ENCODE results near the gene STH. TPM values are rescaled to one million over a fixed set of nuclear protein-coding genes. Genes with fewer than 3 reads are reported as not detected.

Gene STH
- total and polyA plus RNA-seq, 10 of the 15 experiments (the other 5 are each of a cell fraction or from before 2014, with no cell fraction given): not detected

DNA sequence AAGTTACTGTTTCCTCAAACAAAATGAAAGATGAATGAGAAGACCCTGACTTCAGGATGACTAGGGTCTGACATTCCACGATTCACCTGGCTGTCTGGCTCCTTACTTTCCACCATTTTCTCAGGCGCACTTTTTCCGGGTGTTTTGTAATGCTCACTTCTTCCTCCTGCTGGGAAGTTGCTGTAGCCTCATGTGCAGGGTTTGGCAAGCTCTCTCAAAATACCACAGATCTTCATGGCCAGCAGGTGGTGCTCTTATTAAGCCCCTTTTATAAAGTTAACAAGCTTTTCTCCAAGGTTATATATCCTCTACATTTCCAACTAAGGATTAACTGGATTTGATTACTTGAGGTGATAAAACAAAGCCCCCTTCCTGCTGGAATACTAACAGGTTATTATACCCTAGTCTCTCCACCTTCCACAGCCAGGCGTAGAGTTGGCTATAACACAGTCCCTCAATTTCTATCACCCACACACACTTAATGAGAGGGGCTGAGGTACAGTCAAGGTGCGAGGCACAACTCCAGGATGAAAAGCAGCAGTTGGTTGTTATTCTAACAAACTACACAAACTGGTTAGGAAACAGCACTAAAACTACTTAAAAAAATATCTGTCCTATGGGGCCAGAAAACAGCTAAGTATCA, 45.4 kb downstream of the STH start (continued):
- TF ChIP-seq PRDM15 (CRISPR knock-in tag; IDR thresholded peaks at IDR 0.05) (no peak), RAD21 (IDR thresholded peaks at IDR 0.05; ENCODE audit: insufficient read depth, low read depth, low read length) (peak; percentile 75)
- TF ChIP-seq, protein P1, sequence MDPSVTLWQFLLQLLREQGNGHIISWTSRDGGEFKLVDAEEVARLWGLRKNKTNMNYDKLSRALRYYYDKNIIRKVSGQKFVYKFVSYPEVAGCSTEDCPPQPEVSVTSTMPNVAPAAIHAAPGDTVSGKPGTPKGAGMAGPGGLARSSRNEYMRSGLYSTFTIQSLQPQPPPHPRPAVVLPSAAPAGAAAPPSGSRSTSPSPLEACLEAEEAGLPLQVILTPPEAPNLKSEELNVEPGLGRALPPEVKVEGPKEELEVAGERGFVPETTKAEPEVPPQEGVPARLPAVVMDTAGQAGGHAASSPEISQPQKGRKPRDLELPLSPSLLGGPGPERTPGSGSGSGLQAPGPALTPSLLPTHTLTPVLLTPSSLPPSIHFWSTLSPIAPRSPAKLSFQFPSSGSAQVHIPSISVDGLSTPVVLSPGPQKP (IDR thresholded peaks at IDR 0.05; ENCODE audit: low read depth, low read length): no peak

DNA sequence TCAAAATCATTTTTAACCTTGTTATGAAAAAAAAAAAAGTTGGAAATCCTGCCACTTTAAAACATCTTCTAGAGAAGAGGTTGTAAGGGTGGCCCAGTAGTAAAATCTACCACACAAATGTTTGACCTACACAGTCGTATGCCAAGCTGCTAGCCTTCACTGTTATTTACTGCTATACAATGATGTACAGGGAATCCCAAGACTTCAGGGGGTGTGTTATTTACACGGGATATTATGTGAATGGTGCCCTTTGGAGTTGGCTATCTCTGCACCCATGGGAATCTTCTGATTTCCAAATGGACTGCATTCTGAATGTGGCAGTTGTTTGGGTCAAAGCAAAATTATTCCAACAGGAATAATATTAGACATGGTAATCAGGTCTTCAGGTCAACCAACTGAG, 45.9 kb downstream of the STH start:
- Histone ChIP-seq H3K4me3 (no peak overlapping the region), H3K27ac (ENCODE audit: control insufficient read depth, insufficient read depth) (no peak overlapping the region), H3K9me3 (replicated peaks; ENCODE audit: control insufficient read depth, insufficient read depth, low read length) (no peaks in the 10 kb centered on the region), H3K27me3 (replicated peaks in 1 of 2; ENCODE audit: control insufficient read depth in 2 of 2, insufficient read depth in 2 of 2, low read length in 1 of 2) (no peaks in the 10 kb centered on the region), H3K9ac (ENCODE audit: control insufficient read depth, insufficient read depth, low read length) (no peak overlapping the region), H4K20me1 (ENCODE audit: control insufficient read depth, insufficient read depth) (no peaks in the 10 kb centered on the region), H3K4me1 (ENCODE audit: control insufficient read depth, insufficient read depth, low read length) (no peaks in the 10 kb centered on the region), H3K4me2 (ENCODE audit: control insufficient read depth, insufficient read depth) (no peak overlapping the region), H3K79me2 (ENCODE audit: control insufficient read depth, insufficient read depth, low read length) (no peaks in the 10 kb centered on the region), H3K36me3 (ENCODE audit: control insufficient read depth in 2 of 2, insufficient read depth in 2 of 2, low read length in 1 of 2) (peaks cover 9 to 37% of the 10 kb centered on the region in 2 experiments), H2AFZ (ENCODE audit: control insufficient read depth, low read depth, low read length) (no peak overlapping the region)
- TF ChIP-seq, protein P2, sequence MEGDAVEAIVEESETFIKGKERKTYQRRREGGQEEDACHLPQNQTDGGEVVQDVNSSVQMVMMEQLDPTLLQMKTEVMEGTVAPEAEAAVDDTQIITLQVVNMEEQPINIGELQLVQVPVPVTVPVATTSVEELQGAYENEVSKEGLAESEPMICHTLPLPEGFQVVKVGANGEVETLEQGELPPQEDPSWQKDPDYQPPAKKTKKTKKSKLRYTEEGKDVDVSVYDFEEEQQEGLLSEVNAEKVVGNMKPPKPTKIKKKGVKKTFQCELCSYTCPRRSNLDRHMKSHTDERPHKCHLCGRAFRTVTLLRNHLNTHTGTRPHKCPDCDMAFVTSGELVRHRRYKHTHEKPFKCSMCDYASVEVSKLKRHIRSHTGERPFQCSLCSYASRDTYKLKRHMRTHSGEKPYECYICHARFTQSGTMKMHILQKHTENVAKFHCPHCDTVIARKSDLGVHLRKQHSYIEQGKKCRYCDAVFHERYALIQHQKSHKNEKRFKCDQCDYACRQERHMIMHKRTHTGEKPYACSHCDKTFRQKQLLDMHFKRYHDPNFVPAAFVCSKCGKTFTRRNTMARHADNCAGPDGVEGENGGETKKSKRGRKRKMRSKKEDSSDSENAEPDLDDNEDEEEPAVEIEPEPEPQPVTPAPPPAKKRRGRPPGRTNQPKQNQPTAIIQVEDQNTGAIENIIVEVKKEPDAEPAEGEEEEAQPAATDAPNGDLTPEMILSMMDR (IDR thresholded peaks at IDR 0.05 in 2 of 3, conservative IDR thresholded peaks at IDR 0.05 in 1 of 3; ENCODE audit: control insufficient read depth in 2 of 3, extremely low read depth in 1 of 3, insufficient read depth in 1 of 3, low read depth in 3 of 3, low read length in 3 of 3): no peak
- TF ChIP-seq MEF2A (IDR thresholded peaks at IDR 0.05; ENCODE audit: insufficient read depth, low read depth, low read length): no peak
- no peak for TF ChIP-seq NFYA (IDR thresholded peaks at IDR 0.05; ENCODE audit: borderline replicate concordance, low read depth, low read length)
- no peak for TF ChIP-seq YY1 (IDR thresholded peaks at IDR 0.05; ENCODE audit: low read depth, low read length)
- TF ChIP-seq ATF3 (IDR thresholded peaks at IDR 0.05; ENCODE audit: borderline replicate concordance, extremely low read depth, low read depth, low read length): no peak
- no peak for TF ChIP-seq E4F1 (IDR thresholded peaks at IDR 0.05; ENCODE audit: borderline replicate concordance, partially characterized antibody)
- ATAC-seq (no peak), FAIRE-seq (no peak), DNase-seq (ENCODE audit: low read depth, low spot score) (no peak)
- ChIA-PET CTCF (interaction anchor here (0.6 to 5.8 kb wide), 43 partner anchors 9 to 243 kb away, joined by 3 to 120 read pairs (median 5); partner anchors contain the start of gene KANSL1), SMC1A (ENCODE audit: uncharacterized antibody, unreplicated experiment) (interaction anchor here (0.8 to 4.5 kb wide), 23 partner anchors 10 to 242 kb away, joined by 3 to 88 read pairs (median 6); partner anchors contain the start of gene KANSL1), POLR2A (interaction anchor here (1.1 kb wide), 1 partner anchor 14 kb away, joined by 6 read pairs; no protein-coding TSS in a partner anchor), RAD21 (ENCODE audit: unreplicated experiment) (interaction anchor here (0.7 to 2.3 kb wide), 16 partner anchors 9 to 171 kb away, joined by 3 to 61 read pairs (median 4); partner anchors contain the start of gene KANSL1)
- 90% methylated on average over 2 of the region's 2 CpGs for WGBS (ENCODE audit: insufficient coverage, insufficient replicate concordance, low lambda C conversion rate, missing lambda C conversion rate)
- in situ Hi-C loops (cut with MboI) (loop anchor here (5.0 kb wide), 1 partner anchor 142 kb away; no protein-coding TSS in a partner anchor), intact Hi-C loops (cut with micrococcal nuclease; ENCODE audit: unreplicated experiment) (loop anchor here (1.0 to 5.0 kb wide), 3 partner anchors 38 to 168 kb away; no protein-coding TSS in a partner anchor)
- BruUV-seq (replicated peaks): no TSS peak

Data from GM12878 (cell line).